ENCODE results near the gene MCC. TPM values are rescaled to one million over a fixed set of nuclear protein-coding genes. Genes with fewer than 3 reads are reported as not detected.

MCC gene
- total RNA-seq, 3 donors from 2014 or later = 24.3 to 46.5 (median 29.4) TPM

DNA sequence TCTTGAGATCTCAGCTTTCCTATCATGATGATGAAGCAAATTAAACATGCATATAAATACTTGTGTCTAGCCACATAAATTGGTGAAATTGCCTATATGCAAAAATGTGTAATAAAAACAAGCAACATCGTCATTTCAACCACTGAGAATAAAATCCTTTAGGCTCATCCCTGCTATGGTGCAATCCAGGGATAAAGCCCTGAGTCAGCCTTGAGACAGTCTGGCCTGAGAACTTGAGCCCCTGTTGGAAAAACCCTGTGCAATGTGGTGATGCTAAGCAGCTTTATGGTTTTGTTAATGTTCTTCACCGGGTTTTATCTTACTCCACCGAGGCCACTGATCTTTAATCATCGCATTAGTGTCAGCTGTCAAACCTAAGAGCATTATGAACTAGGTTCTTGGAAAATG lies 341.1 kb downstream of the MCC start:
- H3K4me3 ChIP-seq = no peak overlapping the region
- no peaks in the 10 kb centered on the region for H3K4me1 ChIP-seq
- no peaks in the 10 kb centered on the region for H3K9me3 ChIP-seq
- intact Hi-C loops (cut with DNase I; ENCODE audit: low total_unique reads) = no loop called here
- H3K36me3 ChIP-seq = no peaks in the 10 kb centered on the region
- TF ChIP-seq POLR2AphosphoS5 (IDR thresholded peaks at IDR 0.05) = no peak
- TF ChIP-seq, protein P1, sequence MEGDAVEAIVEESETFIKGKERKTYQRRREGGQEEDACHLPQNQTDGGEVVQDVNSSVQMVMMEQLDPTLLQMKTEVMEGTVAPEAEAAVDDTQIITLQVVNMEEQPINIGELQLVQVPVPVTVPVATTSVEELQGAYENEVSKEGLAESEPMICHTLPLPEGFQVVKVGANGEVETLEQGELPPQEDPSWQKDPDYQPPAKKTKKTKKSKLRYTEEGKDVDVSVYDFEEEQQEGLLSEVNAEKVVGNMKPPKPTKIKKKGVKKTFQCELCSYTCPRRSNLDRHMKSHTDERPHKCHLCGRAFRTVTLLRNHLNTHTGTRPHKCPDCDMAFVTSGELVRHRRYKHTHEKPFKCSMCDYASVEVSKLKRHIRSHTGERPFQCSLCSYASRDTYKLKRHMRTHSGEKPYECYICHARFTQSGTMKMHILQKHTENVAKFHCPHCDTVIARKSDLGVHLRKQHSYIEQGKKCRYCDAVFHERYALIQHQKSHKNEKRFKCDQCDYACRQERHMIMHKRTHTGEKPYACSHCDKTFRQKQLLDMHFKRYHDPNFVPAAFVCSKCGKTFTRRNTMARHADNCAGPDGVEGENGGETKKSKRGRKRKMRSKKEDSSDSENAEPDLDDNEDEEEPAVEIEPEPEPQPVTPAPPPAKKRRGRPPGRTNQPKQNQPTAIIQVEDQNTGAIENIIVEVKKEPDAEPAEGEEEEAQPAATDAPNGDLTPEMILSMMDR (IDR thresholded peaks at IDR 0.05) = no peak
- no peak for TF ChIP-seq POLR2A (IDR thresholded peaks at IDR 0.05)
- DNase-seq (ENCODE audit: low spot score in 2 of 2) = no peak
- no peak overlapping the region for H3K27ac ChIP-seq
- no peaks in the 10 kb centered on the region for H3K27me3 ChIP-seq

DNA sequence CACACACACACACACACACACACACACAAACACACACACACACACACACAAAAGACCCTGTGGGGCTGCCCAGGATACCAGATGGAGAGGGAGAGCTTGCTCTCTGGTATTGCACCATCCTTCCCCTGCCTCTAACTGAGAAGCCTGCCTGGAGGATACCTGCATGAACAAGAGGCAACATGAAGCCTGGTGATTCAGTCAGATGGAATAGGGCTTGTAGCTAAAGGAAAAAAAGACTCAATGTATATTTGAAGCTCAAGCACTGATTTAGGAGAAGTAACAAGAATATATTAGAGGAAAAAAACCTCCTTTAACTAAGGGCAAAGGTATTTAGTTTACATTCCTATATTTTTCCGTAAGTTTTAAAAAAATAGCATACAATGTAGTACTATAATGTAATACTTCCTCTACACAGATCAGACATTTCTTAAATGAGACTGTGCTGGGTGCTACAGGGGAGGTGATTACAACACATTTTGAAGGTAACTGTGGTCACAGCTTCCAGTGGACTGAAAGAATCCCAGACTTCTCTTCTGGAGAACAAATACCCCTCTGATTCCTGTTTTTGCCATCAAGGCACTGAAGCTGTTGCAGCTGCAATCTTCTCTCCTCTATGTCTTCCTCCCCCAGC lies 342.4 kb downstream of the MCC start:
- intact Hi-C loops (cut with DNase I; ENCODE audit: low total_unique reads) = no loop called here
- DNase-seq (ENCODE audit: low spot score in 2 of 2) = no peak
- Histone ChIP-seq H3K36me3 (no peaks in the 10 kb centered on the region), H3K9me3 (no peaks in the 10 kb centered on the region), H3K27me3 (no peaks in the 10 kb centered on the region), H3K4me1 (no peaks in the 10 kb centered on the region), H3K4me3 (no peak overlapping the region), H3K27ac (no peak overlapping the region)
- TF ChIP-seq POLR2A (IDR thresholded peaks at IDR 0.05) (no peak), POLR2AphosphoS5 (IDR thresholded peaks at IDR 0.05) (no peak)
- TF ChIP-seq, protein P1 (IDR thresholded peaks at IDR 0.05) = no peak

DNA sequence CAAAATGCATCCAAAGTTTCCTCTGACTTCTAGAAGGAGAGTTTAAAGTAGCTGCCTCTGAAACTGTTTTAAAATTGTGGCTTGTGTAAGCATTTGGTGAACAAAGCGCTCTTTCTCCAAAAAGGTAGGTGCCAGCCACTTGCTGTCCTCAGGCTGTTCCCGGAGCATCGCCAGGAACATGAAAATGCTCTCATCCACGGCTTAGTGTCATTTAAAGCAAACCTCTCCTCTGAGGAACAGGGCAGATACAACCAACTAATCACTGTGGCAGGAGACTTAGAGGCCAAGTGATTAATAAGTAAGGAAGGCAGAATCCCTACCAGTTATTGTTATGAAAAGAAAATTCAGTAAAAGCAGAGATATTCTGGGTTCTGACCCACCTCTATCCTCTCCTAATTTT lies 346.1 kb downstream of the MCC start:
- Histone ChIP-seq H3K36me3 (no peaks in the 10 kb centered on the region), H3K4me1 (no peaks in the 10 kb centered on the region), H3K27ac (peak overlapping the region in 1 of 2 donors; percentile 43), H3K9me3 (no peaks in the 10 kb centered on the region), H3K4me3 (no peak overlapping the region), H3K27me3 (no peaks in the 10 kb centered on the region)
- DNase-seq (ENCODE audit: low spot score in 2 of 2) = no peak
- TF ChIP-seq, protein P1 (IDR thresholded peaks at IDR 0.05) = no peak
- TF ChIP-seq POLR2AphosphoS5 (IDR thresholded peaks at IDR 0.05) (no peak), POLR2A (IDR thresholded peaks at IDR 0.05) (no peak)
- intact Hi-C loops (cut with DNase I; ENCODE audit: low total_unique reads) = no loop called here

DNA sequence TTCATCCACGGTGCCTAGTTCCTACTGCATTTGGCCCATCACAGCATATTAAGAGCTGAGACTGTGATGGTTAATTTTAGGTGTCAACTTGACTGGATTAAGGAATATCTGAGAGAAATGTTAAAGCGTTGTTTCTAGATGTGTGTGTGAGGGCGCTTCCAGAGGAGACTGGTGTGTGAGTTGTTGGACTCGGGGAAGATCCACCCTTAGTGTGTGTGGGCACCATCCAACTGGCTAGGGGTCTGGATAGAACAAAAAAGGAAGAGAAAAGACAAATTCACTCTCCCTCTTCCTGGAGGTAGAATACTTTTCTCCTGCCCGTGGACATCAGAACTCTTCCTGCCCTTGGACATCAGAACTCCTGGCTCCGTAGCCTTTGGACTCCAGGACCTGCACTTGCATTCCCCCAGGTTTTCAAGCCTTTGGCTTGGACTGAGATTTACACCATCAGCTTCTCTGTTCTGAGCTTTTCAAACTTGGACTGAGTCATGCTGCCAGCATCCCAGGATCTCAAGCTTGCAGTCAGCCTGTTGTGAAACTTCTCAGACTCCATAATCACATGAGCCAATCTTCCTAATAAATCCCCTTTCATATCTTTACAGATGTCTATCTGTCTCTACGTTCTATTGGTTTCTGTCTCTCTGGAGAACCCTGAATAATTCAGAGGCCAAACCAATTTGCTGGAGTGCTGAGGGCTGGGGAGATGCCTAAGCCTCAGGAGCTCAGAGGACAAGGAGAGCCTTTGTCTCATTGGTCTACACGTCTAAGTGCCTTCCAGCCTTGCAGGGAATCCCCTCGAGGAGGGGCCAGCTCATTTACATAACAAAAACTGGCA lies 347.2 kb downstream of the MCC start:
- Histone ChIP-seq H3K9me3 (no peaks in the 10 kb centered on the region), H3K27me3 (no peaks in the 10 kb centered on the region), H3K36me3 (no peaks in the 10 kb centered on the region), H3K27ac (peak overlapping the region; percentile 27 to 36), H3K4me3 (no peak overlapping the region), H3K4me1 (no peaks in the 10 kb centered on the region)
- TF ChIP-seq, protein P1 (IDR thresholded peaks at IDR 0.05) = no peak
- TF ChIP-seq POLR2AphosphoS5 (IDR thresholded peaks at IDR 0.05) = no peak
- no peak for TF ChIP-seq POLR2A (IDR thresholded peaks at IDR 0.05)
- no peak for DNase-seq (ENCODE audit: low spot score in 2 of 2)
- intact Hi-C loops (cut with DNase I; ENCODE audit: low total_unique reads) = no loop called here

Measured in breast epithelium (tissue), 4 donors.